ENCODE data around the gene HTR6.

The HTR6 gene

GRCh38 chr1:19688041-19688842 is 23.6 kb downstream of the HTR6 start:
- no peak for DNase-seq (ENCODE audit: low read depth)

GRCh38 chr1:19689085-19689757 is 24.5 kb downstream of the HTR6 start:
- no peak for DNase-seq (ENCODE audit: low read depth)

- no peak for DNase-seq (ENCODE audit: low read depth)
Measured at GRCh38 chr1:19689856-19690255, 25.2 kb downstream of the HTR6 start.

GRCh38 chr1:19690342-19690741 is 25.7 kb downstream of the HTR6 start:
- DNase-seq (ENCODE audit: low read depth), result no peak

GRCh38 chr1:19694298-19694697 is 29.6 kb downstream of the HTR6 start:
- DNase-seq (ENCODE audit: low read depth), result no peak

GRCh38 chr1:19695772-19696171 is 31.1 kb downstream of the HTR6 start:
- no peak for DNase-seq (ENCODE audit: low read depth)

- DNase-seq (ENCODE audit: low read depth), result no peak
Measured at GRCh38 chr1:19696820-19697219, 32.1 kb downstream of the HTR6 start.

GRCh38 chr1:19698181-19698580 is 33.5 kb downstream of the HTR6 start:
- no peak for DNase-seq (ENCODE audit: low read depth)

GRCh38 chr1:19700079-19700777 is 35.6 kb downstream of the HTR6 start:
- DNase-seq (ENCODE audit: low read depth), result no peak

- no peak for DNase-seq (ENCODE audit: low read depth)
Measured at GRCh38 chr1:19703280-19703679, 38.6 kb downstream of the HTR6 start.

GRCh38 chr1:19704247-19705113 is 39.8 kb downstream of the HTR6 start:
- peak; percentile 22 for DNase-seq (ENCODE audit: low read depth)

GRCh38 chr1:19705464-19705863 is 40.8 kb downstream of the HTR6 start:
- no peak for DNase-seq (ENCODE audit: low read depth)

- DNase-seq (ENCODE audit: low read depth), result no peak
Measured at GRCh38 chr1:19706136-19706535, 41.5 kb downstream of the HTR6 start.

- DNase-seq (ENCODE audit: low read depth), result no peak
Measured at GRCh38 chr1:19708567-19709110, 44.0 kb downstream of the HTR6 start.

- DNase-seq (ENCODE audit: low read depth), result no peak
Measured at GRCh38 chr1:19709260-19709793, 44.7 kb downstream of the HTR6 start.

- no peak for DNase-seq (ENCODE audit: low read depth)
Measured at GRCh38 chr1:19710825-19711611, 46.3 kb downstream of the HTR6 start.

GRCh38 chr1:19712928-19713327 is 48.3 kb downstream of the HTR6 start:
- DNase-seq (ENCODE audit: low read depth), result no peak

GRCh38 chr1:19715334-19716203 is 50.9 kb downstream of the HTR6 start:
- DNase-seq (ENCODE audit: low read depth), result peak; percentile 88

GRCh38 chr1:19717467-19717866 is 52.8 kb downstream of the HTR6 start:
- no peak for DNase-seq (ENCODE audit: low read depth)

GRCh38 chr1:19720174-19720573 is 55.5 kb downstream of the HTR6 start:
- no peak for DNase-seq (ENCODE audit: low read depth)

All from HS-5 (cell line).